Endothelial cell of umbilical vein (primary cell): ENCODE measurements around the gene SSH2. TPM values are rescaled to one million over a fixed set of nuclear protein-coding genes. Genes with fewer than 3 reads are reported as not detected.

Experiments used
- BruUV-seq: library from RNA; stranded (reverse); fragments of 400-500 nt; replicated peaks from 2 replicates; lab custom pipeline; 2021; lab: Mats Ljungman, UMichigan
- CTCF ChIA-PET: fragments of 300-600, 350-600 bp; sonication (Branson Sonifier 250); formaldehyde crosslinking; loops from one replicate; lab custom pipeline; 2021; ENCODE audit warnings: antibody characterized with exemption, inconsistent platforms; lab: Charles Lee
- POLR2A ChIA-PET: fragments of 300-600, 350-600 bp; sonication (Branson Sonifier 250); formaldehyde crosslinking; loops from one replicate; lab custom pipeline; 2021; ENCODE audit warnings: antibody characterized with exemption, inconsistent platforms; lab: Charles Lee
- DNase-seq: peaks from one replicate; pipeline ENCODE4 v3.0.0-alpha.2; 2011; ENCODE audit warnings: low read depth, low spot score
- FAIRE-seq: peaks from 2 replicates; lab custom pipeline; 2011; peaks lifted over from hg19 to GRCh38; lab: Jason Lieb, UNC
- H2AFZ ChIP-seq: 2 replicates; pipeline ENCODE4 v1.6.0; 2012; ENCODE audit warnings: low read depth, low read length, control low read depth, inconsistent platforms
- H3K27ac ChIP-seq: 2 replicates; pipeline ENCODE4 v1.5.1; 2011; ENCODE audit warnings: low read depth, mild to moderate bottlenecking, control low read depth, low read length, moderate library complexity; ENCODE audit not compliant: insufficient read depth
- H3K27me3 ChIP-seq, 2 experiments: 2 replicates each; pipeline versions ENCODE4 v1.6.0 to v1.6.1; 2011; ENCODE audit warnings: low read length in 2 of 2, mixed read lengths in 1 of 2; ENCODE audit not compliant: control insufficient read depth in 2 of 2, insufficient read depth in 2 of 2
- H3K36me3 ChIP-seq, 2 experiments: 2 replicates in 1 of 2; 3 replicates in 1 of 2; pipeline ENCODE4 v1.5.1; 2011; ENCODE audit warnings: low read length in 2 of 2, mild to moderate bottlenecking in 1 of 2, moderate library complexity in 1 of 2; ENCODE audit not compliant: control insufficient read depth in 2 of 2, insufficient read depth in 2 of 2; ENCODE audit errors: extremely low read depth in 1 of 2
- H3K4me1 ChIP-seq: 3 replicates; pipeline ENCODE4 v1.5.1; 2011; ENCODE audit warnings: mild to moderate bottlenecking, low read length; ENCODE audit not compliant: control insufficient read depth, insufficient read depth; ENCODE audit errors: extremely low read depth
- H3K4me2 ChIP-seq: 2 replicates; pipeline ENCODE4 v1.6.1; 2011; ENCODE audit warnings: low read length, control low read depth, mixed read lengths; ENCODE audit not compliant: insufficient read depth
- H3K4me3 ChIP-seq, 3 experiments: fragments of 200-600 bp in 1 of 3; sonication (generic), shearing (Covaris generic) in 1 of 3; replicated peaks in 1 of 3; 2 replicates each; pipeline ENCODE4 v1.5.1; 2011 to 2016; ENCODE audit warnings: control low read depth in 3 of 3, low read length in 3 of 3, mild to moderate bottlenecking in 2 of 3, inconsistent platforms in 1 of 3, low read depth in 1 of 3, moderate library complexity in 1 of 3; ENCODE audit not compliant: insufficient read depth in 1 of 3
- H3K79me2 ChIP-seq: 2 replicates; pipeline ENCODE4 v1.6.0; 2012; ENCODE audit warnings: low read length, inconsistent platforms; ENCODE audit not compliant: control insufficient read depth, insufficient read depth
- H3K9ac ChIP-seq: replicated peaks from 2 replicates; pipeline ENCODE3; 2011; ENCODE audit warnings: low read length, control low read depth; ENCODE audit not compliant: insufficient read depth; ENCODE audit errors: extremely low read depth
- H3K9me1 ChIP-seq: replicated peaks from 3 replicates; pipeline ENCODE4 v1.6.0; 2011; ENCODE audit warnings: mild to moderate bottlenecking, low read length; ENCODE audit not compliant: control insufficient read depth, insufficient read depth; ENCODE audit errors: extremely low read depth
- H3K9me3 ChIP-seq: replicated peaks from 2 replicates; pipeline ENCODE4 v1.5.1; 2012; ENCODE audit warnings: low read length, inconsistent platforms; ENCODE audit not compliant: control insufficient read depth, insufficient read depth
- H4K20me1 ChIP-seq: replicated peaks from 2 replicates; pipeline ENCODE3; 2011; ENCODE audit warnings: mild to moderate bottlenecking, low read length; ENCODE audit not compliant: control insufficient read depth, insufficient read depth; ENCODE audit errors: extremely low read depth
- CTCF ChIP-seq, 2 donors: IDR thresholded peaks; 1 replicate in 1 of 2; 2 replicates in 1 of 2; pipeline ENCODE4 v1.5.1; 2011; ENCODE audit warnings: low read length in 2 of 2, mild to moderate bottlenecking in 2 of 2, moderate library complexity in 2 of 2, control low read depth in 1 of 2, inconsistent platforms in 1 of 2, low read depth in 1 of 2; ENCODE audit not compliant: insufficient read depth in 1 of 2; ENCODE audit errors: extremely low read depth in 1 of 2
- EZH2 ChIP-seq: IDR thresholded peaks from 2 replicates; pipeline ENCODE4 v1.6.1; 2012; ENCODE audit warnings: borderline replicate concordance, low read depth, mild to moderate bottlenecking, moderate library complexity, low read length, inconsistent platforms; ENCODE audit not compliant: severe bottlenecking
- FOS ChIP-seq: IDR thresholded peaks from 2 replicates; pipeline ENCODE4 v1.6.1; 2011; ENCODE audit warnings: mild to moderate bottlenecking, low read length, moderate library complexity, borderline replicate concordance; ENCODE audit not compliant: insufficient read depth
- GATA2 ChIP-seq: IDR thresholded peaks from 2 replicates; pipeline ENCODE4 v1.7.0; 2011; ENCODE audit warnings: low read depth, mild to moderate bottlenecking, moderate library complexity, mixed read lengths, low read length; ENCODE audit not compliant: insufficient read length, insufficient read depth
- JUN ChIP-seq: IDR thresholded peaks from 2 replicates; pipeline ENCODE4 v1.6.1; 2011; ENCODE audit warnings: borderline replicate concordance, low read depth; ENCODE audit not compliant: insufficient read length, insufficient read depth
- MYC ChIP-seq: IDR thresholded peaks from one replicate; pipeline ENCODE4 v1.6.1; 2011; ENCODE audit warnings: mild to moderate bottlenecking, low read depth, low read length
- POLR2A ChIP-seq: IDR thresholded peaks from 2 replicates; pipeline ENCODE4 v1.6.1; 2012; ENCODE audit warnings: low read depth, mild to moderate bottlenecking, control low read depth, low read length
- POLR2AphosphoS5 ChIP-seq: IDR thresholded peaks from 2 replicates; pipeline ENCODE4 v1.6.1; 2012; ENCODE audit warnings: low read depth, mild to moderate bottlenecking, control low read depth, low read length, moderate library complexity; ENCODE audit not compliant: insufficient read depth
- dilution Hi-C: fragments of 300-500 bp; cut with MboI; formaldehyde crosslinking; loops from one replicate; pipeline ENCODE4 v1.15.0; 2019; ENCODE audit warnings: low sequenced_read_pairs; ENCODE audit not compliant: extremely low pct_ligation_motif_present
- intact Hi-C: fragments of 100-400 bp; cut with micrococcal nuclease; formaldehyde crosslinking; loops from one replicate; pipeline ENCODE4 v1.10.0; 2022
- polyA plus RNA-seq, 4 experiments: library from polyadenylated mRNA; depleted of rRNA in 3 of 4; stranded (reverse) in 3 of 4; unstranded in 1 of 4; fragments of >200 nt; gene quantifications; 2 replicates each; pipeline versions ENCODE4 v1.2.1 to v1.2.3, GENCODE V29; 2011 to 2012; ENCODE audit warnings: missing spikeins in 1 of 4
- total RNA-seq: library from RNA; stranded (reverse); gene quantifications from 2 replicates; pipeline ENCODE4 v1.2.3, GENCODE V29; 2021
- TF ChIP-seq, protein P1 (sequence below): IDR thresholded peaks from 2 replicates; pipeline ENCODE4 v1.6.1; 2011; ENCODE audit not compliant: insufficient read depth, insufficient read length

The SSH2 gene
- total and polyA plus RNA-seq, 2 donors (not counting 3 experiments of a cell fraction or from before 2014, with no cell fraction given) = 24.6 to 60.9 TPM

DNA sequence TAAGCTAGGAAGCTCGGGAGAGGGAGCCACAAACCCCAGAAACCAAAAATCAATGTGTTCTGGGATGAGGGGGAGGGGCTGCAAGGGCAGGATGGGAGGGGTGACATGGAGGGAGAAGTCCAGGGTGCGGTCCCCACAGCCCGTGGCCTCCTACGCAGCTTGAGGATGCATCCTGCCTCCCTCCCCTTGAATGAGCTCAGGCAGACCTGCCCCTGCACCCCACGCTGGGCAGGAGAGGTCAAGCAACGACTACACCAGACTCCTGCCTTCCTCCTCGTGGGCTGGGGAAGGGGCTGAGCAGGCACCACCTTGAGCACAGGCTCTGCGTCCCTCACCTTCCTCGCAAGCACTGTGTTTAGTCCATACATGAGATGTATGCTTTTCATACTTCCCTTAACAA is 333.2 kb downstream of the SSH2 start:
- H3K4me2 ChIP-seq = no peak overlapping the region
- no peak for DNase-seq
- no peak for FAIRE-seq
- TF ChIP-seq POLR2A (no peak), MYC (no peak)
- H3K4me3 ChIP-seq = no peak overlapping the region
- dilution Hi-C loops (no loop called here), intact Hi-C loops (no loop called here)
- no peak overlapping the region for H3K27ac ChIP-seq
- no peak overlapping the region for H3K9ac ChIP-seq
- H3K27me3 ChIP-seq = no peaks in the 10 kb centered on the region
- peaks cover 21% of the 10 kb centered on the region for H3K4me1 ChIP-seq
- no peaks in the 10 kb centered on the region for H3K9me3 ChIP-seq
- peaks cover 10% of the 10 kb centered on the region for H3K79me2 ChIP-seq
- no peaks in the 10 kb centered on the region for H3K36me3 ChIP-seq
- H3K9me1 ChIP-seq = no peaks in the 10 kb centered on the region
- ChIA-PET POLR2A (no interaction called here), CTCF (interaction anchor here (1.6 to 9.2 kb wide), 2 partner anchors 20 to 227 kb away, joined by 4 to 120 read pairs; no protein-coding TSS in a partner anchor)
- no TSS peak for BruUV-seq
- no peak overlapping the region for H2AFZ ChIP-seq
- no peaks in the 10 kb centered on the region for H4K20me1 ChIP-seq

DNA sequence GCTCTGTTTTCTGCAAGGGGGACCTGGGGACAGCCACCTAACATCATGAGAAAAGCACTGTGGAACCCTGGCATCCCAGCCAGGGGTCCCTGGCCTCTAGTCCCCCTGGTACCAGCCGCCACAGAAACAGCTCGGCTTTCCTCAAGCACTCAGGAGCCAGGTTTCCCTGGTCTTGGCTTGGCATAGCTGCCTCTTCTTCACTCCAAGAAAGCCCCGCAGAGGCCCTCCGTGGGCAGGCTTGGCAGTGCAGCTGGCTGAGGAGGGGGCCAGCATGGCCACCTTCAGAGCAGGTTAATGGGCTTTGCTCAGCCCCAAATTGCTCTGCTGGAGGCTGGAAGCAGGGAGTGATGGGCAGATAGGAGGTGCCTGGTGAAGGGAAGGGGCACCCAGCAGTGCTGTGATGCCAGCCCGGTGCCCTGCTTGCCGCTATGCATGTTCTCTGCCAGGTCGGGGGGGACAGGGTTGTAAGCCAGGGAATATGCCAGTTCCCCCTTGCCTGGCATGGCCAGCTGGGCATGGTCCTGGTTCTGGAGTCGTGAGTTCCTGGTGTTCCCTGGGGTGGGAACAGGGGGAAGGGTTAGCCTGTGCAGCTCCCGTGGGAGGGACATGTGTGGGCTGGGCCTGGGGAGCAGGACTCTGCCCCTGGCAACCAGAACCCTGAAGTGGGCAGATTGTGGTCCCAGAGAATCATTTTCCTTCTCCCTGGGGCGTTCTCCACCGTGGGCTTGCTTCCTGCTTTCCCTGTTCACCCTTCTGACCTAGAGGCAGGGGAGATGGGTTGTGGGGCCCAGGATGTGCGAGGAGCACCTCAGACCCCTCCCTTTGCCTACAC is 333.9 kb downstream of the SSH2 start:
- H3K4me2 ChIP-seq = no peak overlapping the region
- no peaks in the 10 kb centered on the region for H3K36me3 ChIP-seq
- H3K27me3 ChIP-seq = no peaks in the 10 kb centered on the region
- no peak overlapping the region for H3K4me3 ChIP-seq
- FAIRE-seq (no peak), DNase-seq (no peak)
- H3K9ac ChIP-seq = no peak overlapping the region
- H3K9me1 ChIP-seq = no peaks in the 10 kb centered on the region
- no peak overlapping the region for H3K27ac ChIP-seq
- H3K79me2 ChIP-seq = peaks cover 10% of the 10 kb centered on the region
- POLR2A ChIA-PET = no interaction called here
- BruUV-seq = no TSS peak
- H3K9me3 ChIP-seq = no peaks in the 10 kb centered on the region
- H3K4me1 ChIP-seq = peaks cover 27% of the 10 kb centered on the region
- TF ChIP-seq POLR2A (no peak), POLR2AphosphoS5 (no peak), FOS (no peak), MYC (no peak), CTCF (IDR thresholded peaks at IDR 0.05; ENCODE audit: extremely low read depth in 1 of 2, insufficient read depth in 1 of 2, low read depth in 1 of 2, low read length in 2 of 2) (no peak), JUN (no peak), EZH2 (no peak), GATA2 (no peak)
- TF ChIP-seq, protein P1, sequence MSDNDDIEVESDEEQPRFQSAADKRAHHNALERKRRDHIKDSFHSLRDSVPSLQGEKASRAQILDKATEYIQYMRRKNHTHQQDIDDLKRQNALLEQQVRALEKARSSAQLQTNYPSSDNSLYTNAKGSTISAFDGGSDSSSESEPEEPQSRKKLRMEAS = no peak
- intact Hi-C loops (no loop called here), dilution Hi-C loops (no loop called here)
- no peak overlapping the region for H2AFZ ChIP-seq
- CTCF ChIA-PET = interaction anchor here (9.2 kb wide), 1 partner anchor 21 kb away, joined by 120 read pairs; no protein-coding TSS in a partner anchor
- no peaks in the 10 kb centered on the region for H4K20me1 ChIP-seq
